ENCODE measurements around the gene ITGAL.

GRCh38 chr16:30437511-30438046, 35.0 kb upstream of the ITGAL start:
- TF ChIP-seq CTCF (conservative IDR thresholded peaks at IDR 0.05; ENCODE audit: low read depth, low read length) (no peak), EZH2 (IDR thresholded peaks at IDR 0.05; ENCODE audit: borderline replicate concordance, low read depth, low read length, poor library complexity, severe bottlenecking) (no peak)

Measured in A673 (cell line).